ENCODE data around the gene ZIC4.

ZIC4 gene

DNA sequence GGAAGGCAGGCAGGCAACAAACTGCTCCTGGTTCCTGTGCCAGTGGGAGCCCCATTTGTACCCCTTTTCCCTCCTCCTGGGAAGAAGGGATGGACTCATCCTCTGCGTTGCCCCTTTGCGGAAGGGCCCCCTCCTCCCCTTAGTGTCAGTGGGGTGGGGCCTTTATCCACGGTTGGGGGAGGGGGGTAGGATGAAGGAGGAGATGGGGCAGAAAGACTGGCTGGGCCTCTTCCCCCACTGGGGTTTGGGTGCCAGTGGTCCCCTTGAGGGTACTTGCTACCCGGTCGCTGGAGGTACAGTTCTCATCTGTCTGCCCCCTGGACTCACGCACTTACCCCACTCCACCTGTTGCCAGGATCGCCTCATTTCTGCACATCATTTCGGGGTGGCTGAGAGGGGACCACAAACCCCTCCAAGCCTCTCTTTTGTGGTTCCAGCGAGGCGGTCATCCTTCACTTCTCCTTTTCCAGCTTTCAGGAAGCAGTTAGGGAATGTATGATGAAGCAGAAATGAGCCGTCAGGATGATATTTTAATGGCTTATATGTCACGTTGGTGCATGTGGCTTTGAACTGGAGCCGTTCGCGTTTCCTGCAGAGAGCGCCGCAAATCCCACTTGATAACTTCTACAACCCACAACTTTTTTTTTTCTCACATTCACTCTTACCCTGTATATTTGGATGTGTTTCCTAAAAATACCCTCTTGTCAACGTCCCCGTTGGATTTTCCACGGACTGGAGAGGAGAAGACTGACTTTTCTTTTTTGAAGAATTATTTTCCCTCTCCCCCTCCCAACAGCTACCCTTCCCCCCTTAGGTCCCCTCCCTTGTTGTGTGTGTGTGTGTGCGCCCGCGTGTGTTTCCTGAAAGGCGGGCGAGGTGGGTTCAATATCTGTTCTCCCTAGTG is at the start of gene ZIC4:
Gene ZIC4, minus strand, starts transcription at position 516 of the 904 bp plus-strand sequence. CDS start 3,746 bp downstream, outside the sequence.
- H3K4me3 ChIP-seq (ENCODE audit: low read depth, low read length), result no peak within 1 kb of the TSS
- TF ChIP-seq, protein P1, sequence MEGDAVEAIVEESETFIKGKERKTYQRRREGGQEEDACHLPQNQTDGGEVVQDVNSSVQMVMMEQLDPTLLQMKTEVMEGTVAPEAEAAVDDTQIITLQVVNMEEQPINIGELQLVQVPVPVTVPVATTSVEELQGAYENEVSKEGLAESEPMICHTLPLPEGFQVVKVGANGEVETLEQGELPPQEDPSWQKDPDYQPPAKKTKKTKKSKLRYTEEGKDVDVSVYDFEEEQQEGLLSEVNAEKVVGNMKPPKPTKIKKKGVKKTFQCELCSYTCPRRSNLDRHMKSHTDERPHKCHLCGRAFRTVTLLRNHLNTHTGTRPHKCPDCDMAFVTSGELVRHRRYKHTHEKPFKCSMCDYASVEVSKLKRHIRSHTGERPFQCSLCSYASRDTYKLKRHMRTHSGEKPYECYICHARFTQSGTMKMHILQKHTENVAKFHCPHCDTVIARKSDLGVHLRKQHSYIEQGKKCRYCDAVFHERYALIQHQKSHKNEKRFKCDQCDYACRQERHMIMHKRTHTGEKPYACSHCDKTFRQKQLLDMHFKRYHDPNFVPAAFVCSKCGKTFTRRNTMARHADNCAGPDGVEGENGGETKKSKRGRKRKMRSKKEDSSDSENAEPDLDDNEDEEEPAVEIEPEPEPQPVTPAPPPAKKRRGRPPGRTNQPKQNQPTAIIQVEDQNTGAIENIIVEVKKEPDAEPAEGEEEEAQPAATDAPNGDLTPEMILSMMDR (IDR thresholded peaks at IDR 0.05; ENCODE audit: control insufficient read depth, extremely low read depth, insufficient read depth), result no peak
- DNase-seq (ENCODE audit: low read depth), result no peak

DNA sequence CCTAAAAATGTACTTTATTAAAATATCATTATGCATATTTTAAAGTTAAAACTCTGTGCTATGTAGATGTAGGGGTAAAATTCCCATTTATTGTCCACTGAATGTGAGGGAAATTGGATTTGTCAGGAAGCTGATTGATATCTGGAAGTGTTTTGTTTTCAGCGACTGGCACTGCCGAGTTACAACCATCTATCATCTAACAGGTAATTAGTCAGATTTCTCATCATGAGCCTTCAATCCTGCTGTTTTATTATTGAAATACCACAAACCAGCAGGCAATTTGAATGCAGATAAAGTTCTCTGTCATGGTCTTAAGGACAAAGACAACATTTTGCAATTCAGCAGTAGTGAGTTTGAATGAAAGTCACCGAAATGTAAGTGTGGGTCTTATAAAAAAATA is 43.3 kb upstream of the ZIC4 start:
- no peak overlapping the region for H3K4me3 ChIP-seq (ENCODE audit: low read depth, low read length)
- no peak for DNase-seq (ENCODE audit: low read depth)
- TF ChIP-seq, protein P1 (IDR thresholded peaks at IDR 0.05; ENCODE audit: control insufficient read depth, extremely low read depth, insufficient read depth), result no peak

DNA sequence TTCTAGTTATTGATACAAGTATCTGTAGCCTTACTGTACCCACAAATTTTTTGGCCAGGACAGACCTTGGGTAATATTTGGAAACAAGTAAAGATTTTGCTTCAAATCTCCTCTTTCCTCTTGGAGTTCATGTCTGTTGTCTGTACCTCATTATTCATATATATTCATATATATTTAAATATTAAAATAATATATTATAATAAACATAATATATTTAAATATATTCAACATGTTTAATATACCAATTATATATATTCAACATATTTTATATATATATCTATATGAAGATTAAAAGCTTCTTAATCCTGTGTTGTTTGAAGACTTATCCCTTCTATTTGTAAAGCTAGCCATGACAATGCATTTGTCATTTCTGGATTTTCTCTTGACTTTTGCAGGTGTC is 40.9 kb upstream of the ZIC4 start:
- DNase-seq (ENCODE audit: low read depth), result no peak
- TF ChIP-seq, protein P1 (IDR thresholded peaks at IDR 0.05; ENCODE audit: control insufficient read depth, extremely low read depth, insufficient read depth), result no peak
- H3K4me3 ChIP-seq (ENCODE audit: low read depth, low read length), result no peak overlapping the region

DNA sequence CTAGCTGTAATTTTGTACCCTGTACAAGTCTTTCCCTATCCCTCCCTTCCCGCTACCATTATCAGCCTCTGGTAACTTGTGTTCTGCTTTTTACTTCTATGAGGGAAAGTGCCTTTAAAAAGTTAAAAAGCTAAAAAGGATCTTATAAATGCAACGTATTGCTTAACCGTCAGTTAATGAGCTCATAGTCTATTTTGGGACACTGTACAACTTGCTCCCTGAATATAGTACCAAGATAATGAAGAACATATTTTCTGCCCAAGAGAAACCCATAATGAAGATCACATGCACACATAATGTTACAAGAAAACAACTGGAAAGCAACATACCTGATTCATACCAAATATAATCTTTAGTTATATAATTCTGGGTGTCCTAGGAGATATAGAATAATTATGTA is 25.4 kb upstream of the ZIC4 start:
- TF ChIP-seq, protein P1 (IDR thresholded peaks at IDR 0.05; ENCODE audit: control insufficient read depth, extremely low read depth, insufficient read depth), result no peak
- no peak for DNase-seq (ENCODE audit: low read depth)
- H3K4me3 ChIP-seq (ENCODE audit: low read depth, low read length), result no peak overlapping the region

DNA sequence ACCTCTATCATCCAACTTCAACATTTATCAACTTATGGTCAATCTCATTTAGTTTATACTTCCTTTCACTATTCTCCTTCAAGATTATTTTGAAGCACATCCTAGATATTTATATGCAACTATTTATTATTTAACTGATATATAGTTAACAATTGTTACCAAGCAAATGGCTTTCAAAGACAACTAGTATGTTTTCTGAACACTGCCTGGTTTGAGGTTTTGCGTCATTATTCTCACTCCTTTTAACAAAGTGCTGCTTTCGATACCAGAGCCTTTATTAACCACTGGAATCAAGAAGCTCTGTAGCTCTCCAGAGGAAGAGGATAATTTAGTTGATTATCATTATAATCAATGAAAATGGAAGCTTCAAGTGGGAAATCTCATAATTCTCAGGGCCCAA is 22.4 kb upstream of the ZIC4 start:
- no peak for DNase-seq (ENCODE audit: low read depth)
- TF ChIP-seq, protein P1 (IDR thresholded peaks at IDR 0.05; ENCODE audit: control insufficient read depth, extremely low read depth, insufficient read depth), result no peak
- no peak overlapping the region for H3K4me3 ChIP-seq (ENCODE audit: low read depth, low read length)

DNA sequence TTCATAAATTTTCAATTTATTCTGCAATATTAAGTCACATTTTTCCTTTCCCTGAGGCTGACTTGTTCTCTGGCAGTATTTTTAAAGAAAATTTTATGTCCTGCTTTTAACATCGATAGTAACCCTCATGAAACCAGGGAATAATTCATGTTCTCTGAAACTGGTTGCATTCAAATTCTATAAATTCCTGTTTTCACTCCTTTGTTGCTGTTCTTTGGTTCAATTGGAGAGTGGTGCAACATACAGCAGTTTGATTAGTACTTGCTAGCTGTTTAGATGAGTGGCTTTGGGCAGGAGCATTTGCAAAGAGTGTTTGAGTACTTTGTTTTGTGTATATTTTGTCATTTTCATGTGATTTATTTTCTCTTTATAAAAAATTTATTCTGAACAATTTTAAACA is 22.0 kb upstream of the ZIC4 start:
- no peak overlapping the region for H3K4me3 ChIP-seq (ENCODE audit: low read depth, low read length)
- no peak for DNase-seq (ENCODE audit: low read depth)
- TF ChIP-seq, protein P1 (IDR thresholded peaks at IDR 0.05; ENCODE audit: control insufficient read depth, extremely low read depth, insufficient read depth), result no peak
